ENCODE data around the gene ACLY. TPM values are rescaled to one million over a fixed set of nuclear protein-coding genes. Genes with fewer than 3 reads are reported as not detected.
"Not testable (repeated sequence)": the region's sequence is repeated elsewhere in the genome, so short reads cannot be mapped to it uniquely, and the experiment has no call there.

ACLY gene
- total and polyA plus RNA-seq, 3 experiments from 2014 or later = 70.6 to 189 (median 188) TPM

GRCh38 chr17:41864498-41864835, 54.3 kb downstream of the ACLY start:
- H3K27me3 Mint-ChIP-seq = no peaks in the 10 kb centered on the region
- Histone ChIP-seq H3K27me3 (ENCODE audit: insufficient read depth, low read length, poor library complexity, severe bottlenecking) (no peaks in the 10 kb centered on the region), H3K36me3 (ENCODE audit: insufficient read depth, low read length) (peaks cover 4% of the 10 kb centered on the region), H3K9me3 (ENCODE audit: low read length) (no peaks in the 10 kb centered on the region), H3K27ac (ENCODE audit: low read depth, low read length) (peak overlapping the region; percentile 81), H3K4me3 (ENCODE audit: low read length) (peak overlapping the region; percentile 94), H3K4me1 (ENCODE audit: insufficient read depth, low read length) (peaks cover 28% of the 10 kb centered on the region)
- no peak overlapping the region for H3K4me3 Mint-ChIP-seq
- DNase-seq = peak in 1 of 5 donors; percentile 52
- H3K36me3 Mint-ChIP-seq = peaks cover 0 to 26% (median 1%) of the 10 kb centered on the region in 3 donors
- H3K4me1 Mint-ChIP-seq = peaks cover 24 to 37% (median 36%) of the 10 kb centered on the region in 3 donors
- no peak overlapping the region for H3K27ac Mint-ChIP-seq
- no peaks in the 10 kb centered on the region for H3K9me3 Mint-ChIP-seq
- CTCF ChIA-PET = interaction anchor here (0.8 to 2.7 kb wide), 4 partner anchors 53 to 153 kb away, joined by 3 to 10 read pairs (median 5); partner anchors contain the start of genes DNAJC7, FKBP10, ODAD4 and P3H4
- POLR2A ChIA-PET = interaction anchor here (0.6 to 2.1 kb wide), 8 partner anchors 16 to 175 kb away, joined by 3 to 16 read pairs (median 4); partner anchors contain the start of genes ACLY, CNP, EIF1 and ODAD4

GRCh38 chr17:41863074-41863848, 55.5 kb downstream of the ACLY start:
- DNase-seq = peak in 3 of 5 donors; percentile 3 to 32 (median 29)
- H3K4me3 Mint-ChIP-seq = no peak overlapping the region
- H3K27ac ChIP-seq (ENCODE audit: low read depth, low read length) = no peak overlapping the region
- no peak overlapping the region for H3K27ac Mint-ChIP-seq
- H3K4me1 Mint-ChIP-seq = peaks cover 25 to 39% (median 35%) of the 10 kb centered on the region in 3 donors
- peaks cover 0 to 15% (median 0%) of the 10 kb centered on the region in 3 donors for H3K36me3 Mint-ChIP-seq
- H3K27me3 ChIP-seq (ENCODE audit: insufficient read depth, low read length, poor library complexity, severe bottlenecking) = no peaks in the 10 kb centered on the region
- ChIA-PET POLR2A (interaction anchor here (0.6 to 1.5 kb wide), 4 partner anchors 24 to 103 kb away, joined by 3 to 4 read pairs (median 4); partner anchors contain the start of genes CNP and P3H4), CTCF (interaction anchor here (2.7 kb wide), 1 partner anchor 52 kb away, joined by 10 read pairs; the partner anchor contains the start of genes FKBP10 and P3H4)
- no peaks in the 10 kb centered on the region for H3K9me3 ChIP-seq (ENCODE audit: low read length)
- no peaks in the 10 kb centered on the region for H3K27me3 Mint-ChIP-seq
- peaks cover 28% of the 10 kb centered on the region for H3K4me1 ChIP-seq (ENCODE audit: insufficient read depth, low read length)
- H3K4me3 ChIP-seq (ENCODE audit: low read length) = peak overlapping the region; percentile 94
- no peaks in the 10 kb centered on the region for H3K9me3 Mint-ChIP-seq
- H3K36me3 ChIP-seq (ENCODE audit: insufficient read depth, low read length) = peaks cover 4% of the 10 kb centered on the region

GRCh38 chr17:41860254-41860931, 58.4 kb downstream of the ACLY start:
- no peaks in the 10 kb centered on the region for H3K27me3 ChIP-seq (ENCODE audit: insufficient read depth, low read length, poor library complexity, severe bottlenecking)
- no peaks in the 10 kb centered on the region for H3K9me3 ChIP-seq (ENCODE audit: low read length)
- H3K4me1 Mint-ChIP-seq = peaks cover 29 to 46% (median 35%) of the 10 kb centered on the region in 3 donors

GRCh38 chr17:41851382-41851781, 67.4 kb downstream of the ACLY start:
- peaks cover 30 to 56% (median 55%) of the 10 kb centered on the region in 3 donors for H3K4me1 Mint-ChIP-seq
- peaks cover 15% of the 10 kb centered on the region for H3K4me1 ChIP-seq (ENCODE audit: insufficient read depth, low read length)
- peaks cover 15% of the 10 kb centered on the region for H3K36me3 ChIP-seq (ENCODE audit: insufficient read depth, low read length)
- H3K9me3 ChIP-seq (ENCODE audit: low read length); DNase-seq; CTCF ChIA-PET; H3K27me3 Mint-ChIP-seq; H3K27me3 ChIP-seq (ENCODE audit: insufficient read depth, low read length, poor library complexity, severe bottlenecking); POLR2A ChIA-PET; H3K27ac ChIP-seq (ENCODE audit: low read depth, low read length); H3K4me3 Mint-ChIP-seq; H3K9me3 Mint-ChIP-seq; H3K4me3 ChIP-seq (ENCODE audit: low read length): not testable (repeated sequence)
- H3K27ac Mint-ChIP-seq = peak overlapping the region in 1 of 8 donors; percentile 17
- H3K36me3 Mint-ChIP-seq = peaks cover 5 to 61% (median 7%) of the 10 kb centered on the region in 3 donors

More at GRCh38 chr17:41860254-41860931, 58.4 kb downstream of the ACLY start:
- no peak overlapping the region for H3K27ac ChIP-seq (ENCODE audit: low read depth, low read length)
- H3K27me3 Mint-ChIP-seq = no peaks in the 10 kb centered on the region
- no peaks in the 10 kb centered on the region for H3K9me3 Mint-ChIP-seq
- CTCF ChIA-PET = no interaction called here
- H3K27ac Mint-ChIP-seq = peak overlapping the region in 4 of 8 donors; percentile 13 to 64 (median 48)
- H3K36me3 Mint-ChIP-seq = peaks cover 0 to 6% (median 0%) of the 10 kb centered on the region in 3 donors
- peaks cover 28% of the 10 kb centered on the region for H3K4me1 ChIP-seq (ENCODE audit: insufficient read depth, low read length)
- no peak overlapping the region for H3K4me3 ChIP-seq (ENCODE audit: low read length)
- peak overlapping the region in 4 of 7 donors; percentile 3 to 48 (median 32) for H3K4me3 Mint-ChIP-seq
- no peak for DNase-seq
- POLR2A ChIA-PET = no interaction called here
- no peaks in the 10 kb centered on the region for H3K36me3 ChIP-seq (ENCODE audit: insufficient read depth, low read length)

- DNase-seq = no peak
- Histone ChIP-seq H3K9me3 (ENCODE audit: low read length) (no peaks in the 10 kb centered on the region), H3K27me3 (ENCODE audit: insufficient read depth, low read length, poor library complexity, severe bottlenecking) (no peaks in the 10 kb centered on the region), H3K27ac (ENCODE audit: low read depth, low read length) (no peak overlapping the region), H3K4me3 (ENCODE audit: low read length) (no peak overlapping the region), H3K36me3 (ENCODE audit: insufficient read depth, low read length) (peaks cover 9% of the 10 kb centered on the region), H3K4me1 (ENCODE audit: insufficient read depth, low read length) (peaks cover 15% of the 10 kb centered on the region)
- Mint-ChIP-seq H3K9me3 (no peaks in the 10 kb centered on the region), H3K4me3 (no peak overlapping the region), H3K36me3 (peaks cover 0 to 53% (median 8%) of the 10 kb centered on the region in 3 donors), H3K27ac (no peak overlapping the region), H3K27me3 (no peaks in the 10 kb centered on the region), H3K4me1 (peaks cover 25 to 47% (median 46%) of the 10 kb centered on the region in 3 donors)
- ChIA-PET CTCF (no interaction called here), POLR2A (no interaction called here)
Measured at GRCh38 chr17:41849251-41849990, 69.3 kb downstream of the ACLY start.

- peaks cover 25 to 41% (median 40%) of the 10 kb centered on the region in 3 donors for H3K4me1 Mint-ChIP-seq
- no peaks in the 10 kb centered on the region for H3K9me3 Mint-ChIP-seq
- H3K4me3 ChIP-seq (ENCODE audit: low read length) = no peak overlapping the region
- no peak for DNase-seq
- H3K36me3 ChIP-seq (ENCODE audit: insufficient read depth, low read length) = peaks cover 3% of the 10 kb centered on the region
- ChIA-PET CTCF (no interaction called here), POLR2A (interaction anchor here (1.5 kb wide), 1 partner anchor 16 kb away, joined by 3 read pairs; the partner anchor contains the start of gene KLHL11)
- peaks cover 15% of the 10 kb centered on the region for H3K4me1 ChIP-seq (ENCODE audit: insufficient read depth, low read length)
- H3K9me3 ChIP-seq (ENCODE audit: low read length) = no peaks in the 10 kb centered on the region
- H3K27me3 Mint-ChIP-seq = no peaks in the 10 kb centered on the region
- no peak overlapping the region for H3K27ac Mint-ChIP-seq
- no peak overlapping the region for H3K27ac ChIP-seq (ENCODE audit: low read depth, low read length)
- peaks cover 0 to 47% (median 8%) of the 10 kb centered on the region in 3 donors for H3K36me3 Mint-ChIP-seq
- no peak overlapping the region for H3K4me3 Mint-ChIP-seq
- no peaks in the 10 kb centered on the region for H3K27me3 ChIP-seq (ENCODE audit: insufficient read depth, low read length, poor library complexity, severe bottlenecking)
Measured at GRCh38 chr17:41848788-41849187, 70.0 kb downstream of the ACLY start.

GRCh38 chr17:41844971-41845370, 73.8 kb downstream of the ACLY start:
- ChIA-PET POLR2A (no interaction called here), CTCF (no interaction called here)
- no peak overlapping the region for H3K4me3 ChIP-seq (ENCODE audit: low read length)
- H3K4me3 Mint-ChIP-seq = no peak overlapping the region
- H3K27me3 Mint-ChIP-seq = peaks cover 0 to under 1% of the 10 kb centered on the region in 2 donors
- H3K4me1 Mint-ChIP-seq = peaks cover 5 to 17% (median 14%) of the 10 kb centered on the region in 3 donors
- no peak overlapping the region for H3K27ac Mint-ChIP-seq
- no peaks in the 10 kb centered on the region for H3K36me3 ChIP-seq (ENCODE audit: insufficient read depth, low read length)
- H3K9me3 ChIP-seq (ENCODE audit: low read length) = no peaks in the 10 kb centered on the region
- H3K36me3 Mint-ChIP-seq = peaks cover 0 to 22% (median 6%) of the 10 kb centered on the region in 3 donors
- H3K27me3 ChIP-seq (ENCODE audit: insufficient read depth, low read length, poor library complexity, severe bottlenecking) = no peaks in the 10 kb centered on the region
- DNase-seq = no peak
- H3K9me3 Mint-ChIP-seq = no peaks in the 10 kb centered on the region
- H3K4me1 ChIP-seq (ENCODE audit: insufficient read depth, low read length) = peaks cover 4% of the 10 kb centered on the region
- no peak overlapping the region for H3K27ac ChIP-seq (ENCODE audit: low read depth, low read length)
